GM12874 (cell line): Measurements from ENCODE around the gene TLR8.

Source experiments
- TF ChIP-seq, protein P1 (sequence below): IDR thresholded peaks from 2 replicates; pipeline ENCODE4 v1.5.1; 2011; ENCODE audit warnings: low read depth, mild to moderate bottlenecking, control low read depth, low read length, moderate library complexity; ENCODE audit not compliant: insufficient read depth

The TLR8 gene

DNA sequence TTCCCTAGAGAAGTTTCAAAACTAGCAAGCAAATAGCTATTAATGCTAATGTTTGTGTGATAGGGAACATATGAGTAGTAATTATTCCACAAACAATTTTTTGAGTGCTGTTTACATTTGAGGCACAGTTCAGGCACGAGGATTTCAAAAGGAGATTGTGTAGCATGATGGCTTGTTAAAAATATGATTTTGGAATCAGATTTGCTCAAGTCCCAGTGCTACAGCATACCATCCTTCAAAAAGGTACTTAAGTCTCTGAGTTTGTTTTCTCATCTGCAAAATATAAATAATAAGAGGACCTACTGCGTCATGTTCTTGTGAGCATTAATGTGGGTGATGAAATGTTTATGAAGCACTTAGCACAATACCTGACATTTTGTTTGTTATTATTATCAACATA is 11.3 kb downstream of the TLR8 start:
- TF ChIP-seq, protein P1, sequence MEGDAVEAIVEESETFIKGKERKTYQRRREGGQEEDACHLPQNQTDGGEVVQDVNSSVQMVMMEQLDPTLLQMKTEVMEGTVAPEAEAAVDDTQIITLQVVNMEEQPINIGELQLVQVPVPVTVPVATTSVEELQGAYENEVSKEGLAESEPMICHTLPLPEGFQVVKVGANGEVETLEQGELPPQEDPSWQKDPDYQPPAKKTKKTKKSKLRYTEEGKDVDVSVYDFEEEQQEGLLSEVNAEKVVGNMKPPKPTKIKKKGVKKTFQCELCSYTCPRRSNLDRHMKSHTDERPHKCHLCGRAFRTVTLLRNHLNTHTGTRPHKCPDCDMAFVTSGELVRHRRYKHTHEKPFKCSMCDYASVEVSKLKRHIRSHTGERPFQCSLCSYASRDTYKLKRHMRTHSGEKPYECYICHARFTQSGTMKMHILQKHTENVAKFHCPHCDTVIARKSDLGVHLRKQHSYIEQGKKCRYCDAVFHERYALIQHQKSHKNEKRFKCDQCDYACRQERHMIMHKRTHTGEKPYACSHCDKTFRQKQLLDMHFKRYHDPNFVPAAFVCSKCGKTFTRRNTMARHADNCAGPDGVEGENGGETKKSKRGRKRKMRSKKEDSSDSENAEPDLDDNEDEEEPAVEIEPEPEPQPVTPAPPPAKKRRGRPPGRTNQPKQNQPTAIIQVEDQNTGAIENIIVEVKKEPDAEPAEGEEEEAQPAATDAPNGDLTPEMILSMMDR, result no peak

DNA sequence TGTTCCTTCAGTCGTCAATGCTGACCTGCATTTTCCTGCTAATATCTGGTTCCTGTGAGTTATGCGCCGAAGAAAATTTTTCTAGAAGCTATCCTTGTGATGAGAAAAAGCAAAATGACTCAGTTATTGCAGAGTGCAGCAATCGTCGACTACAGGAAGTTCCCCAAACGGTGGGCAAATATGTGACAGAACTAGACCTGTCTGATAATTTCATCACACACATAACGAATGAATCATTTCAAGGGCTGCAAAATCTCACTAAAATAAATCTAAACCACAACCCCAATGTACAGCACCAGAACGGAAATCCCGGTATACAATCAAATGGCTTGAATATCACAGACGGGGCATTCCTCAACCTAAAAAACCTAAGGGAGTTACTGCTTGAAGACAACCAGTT is 12.6 kb downstream of the TLR8 start:
- TF ChIP-seq, protein P1, result no peak

DNA sequence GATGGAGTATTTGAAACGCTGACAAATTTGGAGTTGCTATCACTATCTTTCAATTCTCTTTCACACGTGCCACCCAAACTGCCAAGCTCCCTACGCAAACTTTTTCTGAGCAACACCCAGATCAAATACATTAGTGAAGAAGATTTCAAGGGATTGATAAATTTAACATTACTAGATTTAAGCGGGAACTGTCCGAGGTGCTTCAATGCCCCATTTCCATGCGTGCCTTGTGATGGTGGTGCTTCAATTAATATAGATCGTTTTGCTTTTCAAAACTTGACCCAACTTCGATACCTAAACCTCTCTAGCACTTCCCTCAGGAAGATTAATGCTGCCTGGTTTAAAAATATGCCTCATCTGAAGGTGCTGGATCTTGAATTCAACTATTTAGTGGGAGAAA is 13.2 kb downstream of the TLR8 start:
- TF ChIP-seq, protein P1, result no peak

DNA sequence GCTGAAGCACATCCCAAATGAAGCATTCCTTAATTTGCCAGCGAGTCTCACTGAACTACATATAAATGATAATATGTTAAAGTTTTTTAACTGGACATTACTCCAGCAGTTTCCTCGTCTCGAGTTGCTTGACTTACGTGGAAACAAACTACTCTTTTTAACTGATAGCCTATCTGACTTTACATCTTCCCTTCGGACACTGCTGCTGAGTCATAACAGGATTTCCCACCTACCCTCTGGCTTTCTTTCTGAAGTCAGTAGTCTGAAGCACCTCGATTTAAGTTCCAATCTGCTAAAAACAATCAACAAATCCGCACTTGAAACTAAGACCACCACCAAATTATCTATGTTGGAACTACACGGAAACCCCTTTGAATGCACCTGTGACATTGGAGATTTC is 14.6 kb downstream of the TLR8 start:
- TF ChIP-seq, protein P1, result no peak

DNA sequence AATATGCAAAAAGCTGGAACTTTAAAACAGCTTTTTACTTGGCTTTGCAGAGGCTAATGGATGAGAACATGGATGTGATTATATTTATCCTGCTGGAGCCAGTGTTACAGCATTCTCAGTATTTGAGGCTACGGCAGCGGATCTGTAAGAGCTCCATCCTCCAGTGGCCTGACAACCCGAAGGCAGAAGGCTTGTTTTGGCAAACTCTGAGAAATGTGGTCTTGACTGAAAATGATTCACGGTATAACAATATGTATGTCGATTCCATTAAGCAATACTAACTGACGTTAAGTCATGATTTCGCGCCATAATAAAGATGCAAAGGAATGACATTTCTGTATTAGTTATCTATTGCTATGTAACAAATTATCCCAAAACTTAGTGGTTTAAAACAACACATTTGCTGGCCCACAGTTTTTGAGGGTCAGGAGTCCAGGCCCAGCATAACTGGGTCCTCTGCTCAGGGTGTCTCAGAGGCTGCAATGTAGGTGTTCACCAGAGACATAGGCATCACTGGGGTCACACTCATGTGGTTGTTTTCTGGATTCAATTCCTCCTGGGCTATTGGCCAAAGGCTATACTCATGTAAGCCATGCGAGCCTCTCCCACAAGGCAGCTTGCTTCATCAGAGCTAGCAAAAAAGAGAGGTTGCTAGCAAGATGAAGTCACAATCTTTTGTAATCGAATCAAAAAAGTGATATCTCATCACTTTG is 15.6 kb downstream of the TLR8 start:
- TF ChIP-seq, protein P1, result no peak

DNA sequence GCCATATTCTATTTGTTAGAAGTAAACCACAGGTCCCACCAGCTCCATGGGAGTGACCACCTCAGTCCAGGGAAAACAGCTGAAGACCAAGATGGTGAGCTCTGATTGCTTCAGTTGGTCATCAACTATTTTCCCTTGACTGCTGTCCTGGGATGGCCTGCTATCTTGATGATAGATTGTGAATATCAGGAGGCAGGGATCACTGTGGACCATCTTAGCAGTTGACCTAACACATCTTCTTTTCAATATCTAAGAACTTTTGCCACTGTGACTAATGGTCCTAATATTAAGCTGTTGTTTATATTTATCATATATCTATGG is 16.1 kb downstream of the TLR8 start:
- TF ChIP-seq, protein P1, result no peak

DNA sequence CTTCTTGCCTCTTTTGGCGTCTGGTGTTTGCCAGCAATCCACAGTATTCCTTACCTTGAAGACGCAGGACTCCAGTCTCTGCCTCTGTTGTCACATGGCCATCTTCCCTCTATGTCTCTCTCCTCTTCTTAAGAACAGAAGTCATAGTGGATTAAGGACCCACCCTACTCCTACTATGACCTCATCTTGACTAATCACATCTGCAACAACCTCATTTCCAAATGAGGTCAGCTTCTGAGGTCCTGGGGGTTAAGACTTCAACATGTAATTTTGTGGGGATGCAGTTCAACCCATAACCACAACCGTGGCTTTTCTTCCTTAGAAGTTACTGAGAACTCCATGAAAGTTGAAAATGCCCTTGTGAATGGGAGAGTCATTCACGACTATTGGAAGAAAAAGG is 23.3 kb downstream of the TLR8 start:
- TF ChIP-seq, protein P1, result no peak
